ENCODE data around the gene RALGPS1.

RALGPS1 gene

GRCh38 chr9:127055745-127056402, 141.3 kb downstream of the RALGPS1 start:
- DNase-seq, result no peak

GRCh38 chr9:127056446-127056845, 141.9 kb downstream of the RALGPS1 start:
- no peak for DNase-seq

- DNase-seq, result no peak
Measured at GRCh38 chr9:127058011-127058644, 143.5 kb downstream of the RALGPS1 start.

GRCh38 chr9:127058645-127059021, 144.1 kb downstream of the RALGPS1 start:
- DNase-seq, result no peak

DNA sequence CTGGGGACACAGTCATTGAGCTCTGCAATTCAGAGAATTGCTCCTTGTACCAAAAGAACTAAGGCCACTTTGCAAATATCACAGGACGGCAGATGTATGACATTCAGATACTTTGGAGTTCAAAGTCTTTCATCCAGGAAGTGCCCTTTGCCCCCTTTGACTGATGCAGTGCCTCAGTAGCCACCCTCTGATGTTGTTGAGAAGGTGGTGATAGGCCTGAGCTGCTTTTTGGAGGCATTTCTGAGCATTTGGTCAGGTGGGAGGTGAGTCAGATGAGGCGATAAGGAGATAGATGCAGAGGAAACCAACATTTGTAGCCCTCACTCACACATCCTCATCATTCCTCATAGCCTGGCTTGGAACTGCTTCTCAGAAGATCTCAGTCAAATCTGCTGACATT, 144.4 kb downstream of the RALGPS1 start:
- no peak for DNase-seq

- DNase-seq, result no peak
Measured at GRCh38 chr9:127059765-127060361, 145.3 kb downstream of the RALGPS1 start.

GRCh38 chr9:127061411-127061810, 146.8 kb downstream of the RALGPS1 start:
- no peak for DNase-seq

DNA sequence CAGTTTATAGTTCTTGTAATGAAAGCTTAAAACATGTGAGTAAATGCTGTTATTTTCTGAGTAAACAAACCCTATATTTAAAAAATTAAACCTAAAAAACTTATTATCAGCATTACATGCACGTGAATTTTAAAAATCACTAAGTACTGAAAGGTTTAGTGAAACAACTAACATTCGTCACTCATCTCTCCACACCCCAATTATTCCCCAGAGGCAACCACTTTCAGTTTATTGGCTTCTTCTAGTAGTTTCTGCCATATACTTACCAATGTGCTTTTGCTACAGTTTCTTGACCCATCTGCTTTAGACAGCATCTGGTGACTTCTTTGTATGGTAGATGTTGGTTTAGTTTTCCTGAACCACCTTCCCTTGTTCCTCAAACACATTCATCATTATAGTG, 149.8 kb downstream of the RALGPS1 start:
- DNase-seq, result no peak

DNA sequence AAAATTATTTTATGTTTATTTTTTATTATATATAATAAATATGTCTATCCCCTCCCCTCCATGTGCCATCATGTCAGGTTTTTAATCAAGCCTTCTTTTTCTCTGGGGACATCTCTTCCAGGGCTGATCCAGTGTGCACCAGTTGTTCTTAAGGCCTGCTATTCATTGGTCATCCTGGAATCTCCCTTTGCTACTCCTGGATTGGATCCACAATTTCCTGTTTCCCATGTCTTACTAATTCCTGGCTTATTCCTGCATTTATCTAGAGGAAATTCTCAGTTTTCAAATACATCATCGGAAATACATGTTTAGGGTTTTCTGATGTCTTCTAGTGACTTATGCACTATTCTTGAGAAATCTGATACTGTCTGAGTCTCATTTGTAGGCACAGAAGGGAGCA, 151.0 kb downstream of the RALGPS1 start:
- no peak for DNase-seq

GRCh38 chr9:127066060-127066850, 151.7 kb downstream of the RALGPS1 start:
- no peak for DNase-seq

DNA sequence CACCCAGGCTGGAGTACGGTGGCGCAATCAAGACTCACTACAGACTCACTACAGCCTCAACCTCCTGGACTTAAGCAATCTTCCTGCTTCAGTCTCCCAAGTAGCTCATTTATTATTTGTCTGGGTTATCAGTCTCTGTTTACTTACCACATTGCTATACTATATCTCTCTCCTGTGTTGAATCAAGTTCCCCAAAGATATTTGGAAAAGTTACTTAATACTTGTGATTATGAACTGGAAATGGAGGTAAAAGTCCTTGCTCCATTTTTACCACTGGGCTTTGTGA, 152.2 kb downstream of the RALGPS1 start:
- no peak for DNase-seq

- DNase-seq, result no peak
Measured at GRCh38 chr9:127067603-127068220, 153.1 kb downstream of the RALGPS1 start.

DNA sequence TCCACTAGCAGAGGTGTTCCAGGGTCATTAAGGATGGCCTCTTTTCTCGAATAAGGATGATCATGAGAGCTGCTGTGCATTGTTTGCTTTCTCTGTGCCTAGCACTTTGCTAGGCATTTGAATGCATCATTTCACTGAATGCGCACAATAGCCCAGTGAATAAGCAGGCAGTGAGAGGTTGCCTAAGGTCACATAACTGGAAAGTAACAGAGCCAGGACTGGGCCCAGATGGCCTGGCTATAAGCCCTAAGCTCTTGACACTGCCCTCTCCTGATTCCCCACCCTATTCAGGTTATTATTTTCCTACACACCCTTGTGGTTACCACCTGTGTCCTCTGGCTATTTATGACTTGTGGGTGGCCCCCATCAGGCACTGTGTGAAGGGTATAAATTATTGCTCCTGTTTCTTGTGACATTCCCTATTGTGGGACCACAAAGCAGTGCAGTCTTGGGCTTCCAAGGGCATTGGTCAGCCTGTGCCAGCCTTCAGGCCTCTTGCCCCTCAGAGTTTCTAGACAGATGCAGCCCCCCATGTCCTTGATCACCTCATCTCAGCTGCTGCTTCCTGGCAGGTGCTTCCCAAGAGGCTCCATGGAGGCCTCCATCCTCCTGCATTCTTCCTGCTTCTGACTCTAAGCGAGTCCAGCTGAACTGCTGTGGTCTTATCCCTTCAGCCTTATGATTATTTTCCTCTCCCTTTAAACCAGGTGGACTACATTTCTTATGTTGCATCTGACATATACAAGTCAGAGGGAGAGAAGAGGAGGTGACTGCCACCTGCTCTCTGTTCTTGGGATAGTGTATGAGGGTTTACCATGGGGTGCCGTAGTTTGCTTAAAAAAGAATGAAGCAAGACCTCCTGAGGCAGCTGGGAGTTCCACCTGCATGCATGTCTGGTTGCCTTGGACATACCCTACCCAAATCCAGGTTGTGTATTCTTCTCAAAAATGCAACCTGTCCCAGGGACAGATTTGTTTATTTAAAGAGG, 160.3 kb downstream of the RALGPS1 start:
- no peak for DNase-seq

DNA sequence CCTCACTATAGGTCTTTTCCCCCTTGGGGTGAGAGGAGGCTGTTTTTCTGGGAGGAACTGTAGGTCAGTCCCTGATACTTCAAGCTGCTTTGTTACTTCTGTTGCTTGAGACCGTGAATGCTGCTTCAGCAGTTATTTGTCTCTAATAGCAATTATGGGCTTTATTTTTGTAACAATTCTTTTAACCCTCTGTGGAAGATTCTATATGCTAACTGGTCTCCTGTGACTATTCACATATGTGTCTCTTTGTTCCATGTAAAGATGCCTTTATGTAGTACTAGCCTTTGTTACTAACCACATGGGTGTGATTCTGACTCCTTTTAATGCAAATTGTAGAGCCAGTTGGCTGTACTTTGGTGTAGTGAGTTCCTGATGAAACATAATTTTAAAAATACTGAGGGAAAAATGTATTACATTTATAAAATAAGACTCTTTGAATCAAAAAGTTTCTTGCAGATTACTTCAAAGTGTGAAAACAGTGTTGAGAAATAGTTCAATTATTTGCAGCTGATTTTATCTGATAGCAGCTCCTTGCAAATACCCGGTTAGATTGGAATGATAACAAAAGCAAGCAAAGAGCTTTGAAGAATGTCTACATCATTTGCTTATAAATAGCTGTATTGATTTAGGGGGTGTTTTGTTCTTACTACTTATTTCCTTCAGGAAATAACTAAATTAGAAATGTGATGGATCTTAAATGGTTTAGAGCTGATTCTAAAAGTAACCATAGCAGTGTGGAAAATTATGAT, 161.2 kb downstream of the RALGPS1 start:
- DNase-seq, result no peak

GRCh38 chr9:127076860-127077643, 162.5 kb downstream of the RALGPS1 start:
- no peak for DNase-seq

GRCh38 chr9:127077644-127077946, 163.0 kb downstream of the RALGPS1 start:
- no peak for DNase-seq

- no peak for DNase-seq
Measured at GRCh38 chr9:127078336-127078735, 163.8 kb downstream of the RALGPS1 start.

DNA sequence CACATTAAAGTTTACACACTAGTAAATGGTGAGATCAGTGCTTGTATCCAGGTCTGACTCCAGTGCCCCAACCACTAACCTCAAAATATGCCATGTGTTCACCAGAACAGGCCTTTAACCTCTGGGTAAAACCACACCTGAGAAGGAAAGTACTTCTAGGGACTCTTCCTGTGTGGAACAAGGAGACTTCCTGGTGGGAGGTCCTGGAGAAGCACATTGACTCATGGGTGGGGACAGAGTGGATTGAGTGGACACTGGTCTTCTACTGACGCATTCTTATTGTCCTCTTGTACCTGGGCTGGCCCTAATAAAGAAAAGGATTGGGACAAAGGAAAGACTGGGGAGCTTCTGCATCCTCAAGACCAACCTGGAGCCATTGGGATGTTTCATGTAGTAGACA, 164.4 kb downstream of the RALGPS1 start:
- DNase-seq, result no peak

DNA sequence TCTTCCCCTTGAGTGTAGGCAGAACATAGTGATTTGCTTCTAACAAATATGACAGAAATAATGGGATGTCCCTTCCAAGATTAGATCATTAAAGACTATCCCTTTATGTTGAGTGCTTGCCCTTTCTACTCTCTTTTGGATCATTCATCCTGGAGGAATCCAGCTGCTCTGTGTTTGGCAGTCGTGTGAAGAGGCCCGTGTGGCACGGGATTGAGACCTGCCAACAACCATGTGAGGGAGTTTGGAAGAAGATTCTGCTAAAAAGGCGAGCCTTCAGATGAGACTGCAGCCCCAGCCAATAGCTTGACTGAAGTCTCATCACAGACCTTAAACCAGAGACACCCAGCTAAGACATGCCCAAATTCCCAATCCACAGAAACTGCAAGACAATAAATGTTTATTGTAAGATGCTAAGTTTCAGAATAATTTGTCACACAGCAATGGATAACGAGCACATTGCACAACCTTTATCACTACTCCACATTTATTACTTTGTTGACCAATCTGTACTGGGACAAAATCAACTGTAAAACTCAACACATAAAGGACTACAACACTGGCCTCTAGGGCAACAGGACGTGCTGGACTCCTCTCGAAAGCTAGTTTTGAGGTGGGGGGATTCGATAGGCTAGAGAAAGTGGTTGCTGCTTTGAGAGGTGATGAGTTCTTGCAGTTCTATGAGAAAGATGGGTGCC, 165.0 kb downstream of the RALGPS1 start:
- DNase-seq, result no peak
